Regular cardiac myocyte (primary cell): ENCODE measurements around the gene CITED4. TPM values are rescaled to one million over a fixed set of nuclear protein-coding genes. Genes with fewer than 3 reads are reported as not detected.

Experiments
- total RNA-seq: library from RNA; depleted of rRNA; stranded (reverse); fragments of >200 nt; gene quantifications from 2 replicates; pipeline ENCODE4 v1.2.3, GENCODE V29; 2014

The CITED4 gene, protein sequence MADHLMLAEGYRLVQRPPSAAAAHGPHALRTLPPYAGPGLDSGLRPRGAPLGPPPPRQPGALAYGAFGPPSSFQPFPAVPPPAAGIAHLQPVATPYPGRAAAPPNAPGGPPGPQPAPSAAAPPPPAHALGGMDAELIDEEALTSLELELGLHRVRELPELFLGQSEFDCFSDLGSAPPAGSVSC
- 1.9 and 2.3 TPM in 2 replicates for total RNA-seq

DNA sequence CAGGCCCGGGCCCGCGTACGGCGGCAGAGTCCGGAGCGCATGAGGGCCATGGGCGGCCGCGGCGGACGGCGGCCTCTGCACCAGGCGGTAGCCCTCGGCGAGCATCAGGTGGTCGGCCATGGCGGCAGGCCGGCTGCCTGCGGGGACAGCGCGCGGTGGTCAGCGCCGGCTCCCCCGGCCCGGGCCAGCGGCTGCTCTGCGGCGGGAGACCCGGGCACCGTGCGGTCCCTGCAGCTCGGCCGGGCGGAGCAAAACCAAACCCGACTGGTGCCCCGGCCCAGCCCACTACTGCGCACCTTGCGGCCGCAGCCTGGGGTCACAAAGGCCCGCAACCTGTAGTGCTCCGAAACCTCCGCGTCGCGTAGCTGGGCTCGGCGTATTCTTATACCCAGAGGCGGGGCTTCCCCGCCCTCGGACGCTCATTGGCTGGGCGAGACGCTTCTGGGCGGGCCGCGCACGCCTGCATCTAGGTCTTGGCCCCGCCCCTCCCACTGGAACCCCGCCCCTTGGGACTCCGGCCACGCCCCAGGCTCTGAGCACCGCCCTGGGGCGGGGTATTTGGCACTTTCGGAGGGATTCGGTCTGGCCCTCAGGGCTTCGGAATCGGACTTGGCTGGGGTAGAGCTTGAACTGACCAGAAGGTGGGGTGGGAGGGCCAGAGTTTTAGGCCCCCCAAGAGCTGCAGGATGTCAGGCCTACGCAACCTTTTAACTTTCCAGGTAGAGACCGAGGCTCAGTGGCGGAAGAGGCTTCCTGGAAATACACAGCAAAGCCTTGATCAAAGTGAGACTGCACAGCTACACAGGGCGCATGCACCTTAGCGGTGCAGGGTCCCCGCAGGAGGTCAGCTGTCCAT lies at the start of gene CITED4:
TSS of gene CITED4 (minus strand) at position 356 of the 856 bp plus-strand sequence. CDS start at position 120, 236 bp downstream.

Other genes starting within 250 kb of the CITED4 start
- 0.38 and 0.85 TPM in 2 replicates for gene RIMS3, start 196.7 kb downstream of the CITED4 start, total RNA-seq
- 18.3 and 27.0 TPM in 2 replicates for gene NFYC, start 170.7 kb downstream of the CITED4 start, total RNA-seq
- gene KCNQ4, start 78.6 kb downstream of the CITED4 start, total RNA-seq: 0.19 and 0.28 TPM in 2 replicates
- 15.2 and 50.4 TPM in 2 replicates for gene CTPS1, start 117.3 kb upstream of the CITED4 start, total RNA-seq
- under 0.01 and 0.28 TPM in 2 replicates for gene SLFNL1, start 159.4 kb upstream of the CITED4 start, total RNA-seq